Neural cell (in vitro differentiated cells): Measurements from ENCODE around the gene C11orf91. TPM values are rescaled to one million over a fixed set of nuclear protein-coding genes. Genes with fewer than 3 reads are reported as not detected.

Experiments
- H2AFZ ChIP-seq: fragments of 200-600, 300-800 bp; sonication (generic), shearing (Covaris generic); 2 replicates; pipeline ENCODE4 v1.6.0; 2014; ENCODE audit warnings: low read depth, mild to moderate bottlenecking, antibody characterized with exemption, low read length, moderate library complexity
- H3F3A ChIP-seq: fragments of 200-600 bp; shearing (Covaris generic); 2 replicates; pipeline ENCODE4 v1.6.1; 2016; ENCODE audit warnings: mild to moderate bottlenecking, moderate library complexity, mixed read lengths, antibody characterized with exemption, low read length; ENCODE audit not compliant: insufficient read depth, poor library complexity, severe bottlenecking
- H3K27ac ChIP-seq: fragments of 200-600, 300-800 bp; sonication (generic), shearing (Covaris generic); 2 replicates; pipeline ENCODE4 v1.5.1; 2014; ENCODE audit warnings: mild to moderate bottlenecking, low read length, moderate library complexity
- H3K27me3 ChIP-seq: fragments of 300-800, 200-600 bp; sonication (generic), shearing (Covaris generic); 2 replicates; pipeline ENCODE4 v1.6.0; 2014; ENCODE audit warnings: mild to moderate bottlenecking, low read depth, low read length, moderate library complexity; ENCODE audit not compliant: insufficient read depth
- H3K36me3 ChIP-seq: fragments of 300-800, 200-600 bp; sonication (generic), shearing (Covaris generic); 2 replicates; pipeline ENCODE4 v1.5.1; 2014; ENCODE audit warnings: mild to moderate bottlenecking, antibody characterized with exemption, low read length, moderate library complexity; ENCODE audit not compliant: insufficient read depth
- H3K4me2 ChIP-seq: fragments of 300-800, 200-600 bp; sonication (generic), shearing (Covaris generic); 2 replicates; pipeline ENCODE4 v1.6.0; 2014; ENCODE audit warnings: mild to moderate bottlenecking, low read length
- H3K4me3 ChIP-seq: fragments of 300-800, 200-600 bp; sonication (generic), shearing (Covaris generic); 2 replicates; pipeline ENCODE4 v1.5.1; 2014; ENCODE audit warnings: mild to moderate bottlenecking, low read length, moderate library complexity
- H3K79me2 ChIP-seq: fragments of 200-600 bp; shearing (Covaris generic); replicated peaks from 2 replicates; pipeline ENCODE4 v1.6.0; 2014; ENCODE audit warnings: mild to moderate bottlenecking, low read length, moderate library complexity; ENCODE audit not compliant: insufficient read depth
- H3K9ac ChIP-seq: fragments of 300-800, 200-600 bp; sonication (generic), shearing (Covaris generic); 2 replicates; pipeline ENCODE4 v1.6.1; 2016; ENCODE audit warnings: mild to moderate bottlenecking, low read length, mixed read lengths
- H3K9me2 ChIP-seq: fragments of 200-600 bp; shearing (Covaris generic); 2 replicates; pipeline ENCODE4 v1.6.1; 2016; ENCODE audit warnings: mild to moderate bottlenecking, low read length, mixed read lengths; ENCODE audit not compliant: insufficient read depth
- H3K9me3 ChIP-seq: fragments of 200-600, 300-800 bp; sonication (generic), shearing (Covaris generic); 2 replicates; pipeline ENCODE4 v1.6.1; 2016; ENCODE audit warnings: mild to moderate bottlenecking, mixed run types, low read length, moderate library complexity, mixed read lengths
- H4K20me1 ChIP-seq: fragments of 200-600 bp; shearing (Covaris generic); 2 replicates; pipeline ENCODE4 v1.6.1; 2016; ENCODE audit warnings: mild to moderate bottlenecking, mixed run types; ENCODE audit not compliant: insufficient read depth
- CTCF ChIP-seq: fragments of 450-650 bp; IDR thresholded peaks from 2 replicates; pipeline ENCODE4 v1.5.1; 2014; ENCODE audit warnings: antibody characterized with exemption, mild to moderate bottlenecking, moderate library complexity; ENCODE audit not compliant: poor library complexity, severe bottlenecking
- EP300 ChIP-seq: fragments of 450-650 bp; conservative IDR thresholded peaks from 2 replicates; pipeline ENCODE4 v1.6.1; 2014; ENCODE audit warnings: antibody characterized with exemption, mild to moderate bottlenecking, moderate library complexity; ENCODE audit not compliant: poor library complexity, severe bottlenecking
- EZH2 ChIP-seq: fragments of 200-600, 300-800 bp; shearing (Covaris generic), sonication (generic); IDR thresholded peaks from 2 replicates; pipeline ENCODE4 v1.6.1; 2014; ENCODE audit warnings: antibody characterized with exemption, low read length, borderline replicate concordance, mild to moderate bottlenecking; ENCODE audit not compliant: insufficient read depth, poor library complexity, severe bottlenecking
- MXI1 ChIP-seq: fragments of 450-650 bp; conservative IDR thresholded peaks from 2 replicates; pipeline ENCODE4 v1.6.1; 2014; ENCODE audit warnings: antibody characterized with exemption, mild to moderate bottlenecking; ENCODE audit not compliant: poor library complexity, severe bottlenecking
- POLR2AphosphoS5 ChIP-seq: IDR thresholded peaks from 2 replicates; pipeline ENCODE4 v1.6.1; 2012
- RAD21 ChIP-seq: fragments of 450-650 bp; conservative IDR thresholded peaks from 2 replicates; pipeline ENCODE4 v1.6.1; 2014; ENCODE audit warnings: antibody characterized with exemption, mild to moderate bottlenecking, moderate library complexity
- REST ChIP-seq: IDR thresholded peaks from 2 replicates; pipeline ENCODE4 v1.6.1; 2012; ENCODE audit warnings: borderline replicate concordance
- SMC3 ChIP-seq: fragments of 450-650 bp; conservative IDR thresholded peaks from 2 replicates; pipeline ENCODE4 v1.6.1; 2014; ENCODE audit warnings: antibody characterized with exemption, mild to moderate bottlenecking, moderate library complexity; ENCODE audit not compliant: poor library complexity
- TAF1 ChIP-seq: IDR thresholded peaks from 2 replicates; pipeline ENCODE4 v1.6.1; 2012; ENCODE audit warnings: low read depth
- polyA plus RNA-seq: library from polyadenylated mRNA; depleted of rRNA; stranded (reverse); fragments of >200 nt; gene quantifications from 2 replicates; pipeline ENCODE4 v1.2.3, GENCODE V29; 2014

C11orf91 gene
- polyA plus RNA-seq, 1 donor from 2014 or later = not detected

GRCh38 chr11:33704240-33705002 lies 3.8 kb upstream of the C11orf91 start:
- TF ChIP-seq SMC3 (no peak), POLR2AphosphoS5 (peak; percentile 9)
- Histone ChIP-seq H2AFZ (no peak overlapping the region), H3K9ac (no peak overlapping the region), H3K9me2 (no peaks in the 10 kb centered on the region), H3K79me2 (no peaks in the 10 kb centered on the region), H3K9me3 (no peaks in the 10 kb centered on the region), H3F3A (no peaks in the 10 kb centered on the region), H3K4me2 (no peak overlapping the region), H4K20me1 (no peaks in the 10 kb centered on the region), H3K36me3 (peaks cover 7% of the 10 kb centered on the region), H3K27me3 (no peaks in the 10 kb centered on the region), H3K4me3 (no peak overlapping the region), H3K27ac (no peak overlapping the region)

GRCh38 chr11:33703788-33704187 lies 3.2 kb upstream of the C11orf91 start:
- Histone ChIP-seq H3K36me3 (peaks cover 7% of the 10 kb centered on the region), H2AFZ (no peak overlapping the region), H3K9me3 (no peaks in the 10 kb centered on the region), H3K27ac (no peak overlapping the region), H3K27me3 (no peaks in the 10 kb centered on the region), H3K9me2 (no peaks in the 10 kb centered on the region), H3K4me3 (no peak overlapping the region), H3K4me2 (no peak overlapping the region), H3K79me2 (no peaks in the 10 kb centered on the region), H3F3A (no peaks in the 10 kb centered on the region), H4K20me1 (no peaks in the 10 kb centered on the region), H3K9ac (no peak overlapping the region)
- TF ChIP-seq RAD21 = no peak
- TF ChIP-seq POLR2AphosphoS5 = no peak

- H3K79me2 ChIP-seq = no peaks in the 10 kb centered on the region
- H2AFZ ChIP-seq = no peak overlapping the region
- no peaks in the 10 kb centered on the region for H3K27me3 ChIP-seq
- no peak overlapping the region for H3K4me3 ChIP-seq
- no peak for TF ChIP-seq CTCF
- no peak for TF ChIP-seq REST
- no peak for TF ChIP-seq RAD21
- no peak for TF ChIP-seq EZH2
- TF ChIP-seq EP300 = no peak
- TF ChIP-seq MXI1 = no peak
- TF ChIP-seq POLR2AphosphoS5 = no peak
- no peak for TF ChIP-seq TAF1
- TF ChIP-seq SMC3 = no peak
- no peak overlapping the region for H3K9ac ChIP-seq
- H3K4me2 ChIP-seq = no peak overlapping the region
- no peaks in the 10 kb centered on the region for H3K9me3 ChIP-seq
- H3K27ac ChIP-seq = no peak overlapping the region
- H3F3A ChIP-seq = no peaks in the 10 kb centered on the region
- no peaks in the 10 kb centered on the region for H3K9me2 ChIP-seq
- no peaks in the 10 kb centered on the region for H4K20me1 ChIP-seq
- H3K36me3 ChIP-seq = peaks cover 7% of the 10 kb centered on the region
Observed at GRCh38 chr11:33703234-33703633, 2.6 kb upstream of the C11orf91 start.
